A549 (cell line): Measurements from ENCODE around the gene DHX30. TPM values are rescaled to one million over a fixed set of nuclear protein-coding genes. Genes with fewer than 3 reads are reported as not detected.
"Not testable (repeated sequence)": the region's sequence is repeated elsewhere in the genome, so short reads cannot be mapped to it uniquely, and the experiment has no call there.

Source experiments
- ATAC-seq, 2 experiments: fragments of 200-7000 bp in 1 of 2; fragments of >200 bp in 1 of 2; cut with Nextera tagmentation in 1 of 2; cut with Tn5 transposase in 1 of 2; 3 replicates each; pipeline versions ENCODE4 v1.8.0 to v1.9.1; 2018 to 2020; ENCODE audit warnings: mild to moderate bottlenecking in 1 of 2, moderate library complexity in 1 of 2
- CTCF ChIA-PET: fragments of 300-600 bp; sonication (Branson Sonifier 250); formaldehyde crosslinking; extraction: SDS; loops from one replicate; lab custom pipeline; 2021; ENCODE audit warnings: antibody characterized with exemption, inconsistent platforms; lab: Yijun Ruan, JAX
- POLR2A ChIA-PET: fragments of 350-600 bp; formaldehyde crosslinking; extraction: SDS; loops from one replicate; lab custom pipeline; 2021; ENCODE audit warnings: antibody characterized with exemption, inconsistent platforms; lab: Yijun Ruan, JAX
- DNase-seq, 2 experiments: peaks; one replicate each; pipeline versions ENCODE4 v3.0.0 to v3.0.0-alpha.2; 2011 to 2016; ENCODE audit warnings: low read depth in 1 of 2, low spot score in 1 of 2
- FAIRE-seq: peaks from 2 replicates; lab custom pipeline; 2011; peaks lifted over from hg19 to GRCh38; lab: Jason Lieb, UNC
- H3K27ac ChIP-seq, 2 experiments: fragments of >200 bp; sonication (Bioruptor Twin); formaldehyde crosslinking; 3 replicates each; pipeline ENCODE4 v1.5.1; 2016 to 2017
- H3K4me1 ChIP-seq: fragments of >200 bp; sonication (Bioruptor Twin); formaldehyde crosslinking; 3 replicates; pipeline ENCODE4 v1.6.1; 2016
- H3K4me2 ChIP-seq: fragments of >200 bp; sonication (Bioruptor Twin); formaldehyde crosslinking; 3 replicates; pipeline ENCODE4 v1.6.1; 2016
- H3K4me3 ChIP-seq: fragments of >200 bp; sonication (Bioruptor Twin); formaldehyde crosslinking; 3 replicates; pipeline ENCODE4 v1.5.1; 2016
- H3K9me3 ChIP-seq: fragments of >200 bp; sonication (Bioruptor Twin); formaldehyde crosslinking; 3 replicates; pipeline ENCODE4 v1.6.1; 2016
- BCL3 ChIP-seq: fragments of >200 bp; sonication (Bioruptor Twin); formaldehyde crosslinking; IDR thresholded peaks from 3 replicates; pipeline ENCODE4 v1.6.1; 2016
- CHD2 ChIP-seq: fragments of 150-350 bp; IDR thresholded peaks from 2 replicates; pipeline ENCODE4 v1.6.1; 2014; ENCODE audit warnings: low read length; ENCODE audit not compliant: partially characterized antibody
- CTCF ChIP-seq: fragments of >200 bp; sonication (Bioruptor Twin); formaldehyde crosslinking; IDR thresholded peaks from 3 replicates; pipeline ENCODE4 v1.5.1; 2016
- FOSL2 ChIP-seq, 2 experiments: fragments of 450-650 bp in 1 of 2; fragments of >200 bp in 1 of 2; sonication (Bioruptor Twin) in 1 of 2; formaldehyde crosslinking; IDR thresholded peaks; 2 replicates each; pipeline versions ENCODE4 v1.5.0 to v1.6.1; 2016 to 2020; ENCODE audit warnings: mild to moderate bottlenecking in 1 of 2, moderate library complexity in 1 of 2
- FOXS1 ChIP-seq: fragments of 250-450 bp; sonication (Bioruptor Pico); IDR thresholded peaks from 2 replicates; pipeline ENCODE4 v1.5.0; 2020; ENCODE audit warnings: mild to moderate bottlenecking, moderate library complexity
- GATA3 ChIP-seq: IDR thresholded peaks from 2 replicates; pipeline ENCODE4 v1.6.1; 2012; ENCODE audit warnings: borderline replicate concordance
- HDAC2 ChIP-seq: fragments of 200-600 bp; sonication (generic); IDR thresholded peaks from 2 replicates; pipeline ENCODE4 v1.6.1; 2016
- HMGXB4 ChIP-seq: fragments of 250-450 bp; sonication (Bioruptor Pico); IDR thresholded peaks from 2 replicates; pipeline ENCODE4 v1.5.0; 2021; ENCODE audit warnings: mild to moderate bottlenecking, moderate library complexity, borderline replicate concordance
- HOXA7 ChIP-seq: fragments of 250-450 bp; sonication (Bioruptor Pico); IDR thresholded peaks from 2 replicates; pipeline ENCODE4 v1.5.0; 2020; ENCODE audit warnings: mild to moderate bottlenecking, moderate library complexity
- JUNB ChIP-seq: fragments of >200 bp; sonication (Bioruptor Twin); formaldehyde crosslinking; IDR thresholded peaks from 2 replicates; pipeline ENCODE4 v1.6.1; 2016
- PHF8 ChIP-seq: fragments of 200-600 bp; sonication (generic); IDR thresholded peaks from 2 replicates; pipeline ENCODE4 v1.6.1; 2016; ENCODE audit warnings: low read depth, mild to moderate bottlenecking, antibody characterized with exemption, moderate library complexity, borderline replicate concordance
- POLR2A ChIP-seq: IDR thresholded peaks from 2 replicates; pipeline ENCODE4 v1.6.1; 2012; ENCODE audit warnings: mild to moderate bottlenecking, low read length
- RCOR1 ChIP-seq: fragments of 150-350 bp; IDR thresholded peaks from 2 replicates; pipeline ENCODE4 v1.6.1; 2014; ENCODE audit warnings: antibody characterized with exemption, low read length, low read depth
- ZNF302 ChIP-seq: fragments of 250-450 bp; sonication (Bioruptor Pico); IDR thresholded peaks from 2 replicates; pipeline ENCODE4 v1.9.0; 2021; ENCODE audit warnings: inconsistent platforms, mild to moderate bottlenecking, moderate library complexity
- WGBS: methylation state at CpG from one replicate; pipeline ENCODE4 v1.1.6; 2017; ENCODE audit errors: missing lambda C conversion rate; 5-methylcytosine and 5-hydroxymethylcytosine counted together
- polyA plus RNA-seq, 4 experiments: library from polyadenylated mRNA; depleted of rRNA in 3 of 4; stranded (reverse); fragments of >200 nt; fragmentation: RNase III in 1 of 4; extraction: RNeasy Plus Mini Kit Qiagen cat#74134 plus additional on column Dnase treatment in 1 of 4; gene quantifications; 2 replicates in 3 of 4; 3 replicates in 1 of 4; pipeline ENCODE4 v1.2.3, GENCODE V29; 2011 to 2017
- TF ChIP-seq, protein P1 (sequence below): fragments of >200 bp; sonication (Bioruptor Twin); formaldehyde crosslinking; IDR thresholded peaks from 2 replicates; pipeline ENCODE4 v1.6.1; 2016
- TF ChIP-seq, protein P2 (sequence below): fragments of 250-450 bp; sonication (Bioruptor Pico); IDR thresholded peaks from 2 replicates; pipeline ENCODE4 v1.5.0; 2020; ENCODE audit warnings: low read depth, mild to moderate bottlenecking, moderate library complexity

The DHX30 gene
- polyA plus RNA-seq, 2 of the 4 experiments (the other 2 are of a cell fraction) = 40.5 to 44.6 TPM

- TF ChIP-seq HOXA7 (CRISPR knock-in tag) (no peak), PHF8 (peak; percentile 95)
Observed at GRCh38 chr3:47824541-47825473, 21.9 kb downstream of the DHX30 start (continued).

GRCh38 chr3:47825590-47825989, 22.7 kb downstream of the DHX30 start:
- Histone ChIP-seq H3K4me1 (peaks cover 12% of the 10 kb centered on the region; the same call in 2 of the 3 replicates), H3K4me2 (peak overlapping the region; percentile 99), H3K9me3 (no peaks in the 10 kb centered on the region), H3K27ac (peak overlapping the region; percentile 87 to 92), H3K4me3 (peak overlapping the region; percentile 78)
- CTCF ChIA-PET = interaction anchor here (0.6 to 3.6 kb wide), 21 partner anchors 11 to 421 kb away, joined by 3 to 48 read pairs (median 5); no protein-coding TSS in a partner anchor
- no peak; a peak in 2 of 6 replicates for ATAC-seq
- POLR2A ChIA-PET = interaction anchor here (0.6 to 1.2 kb wide), 5 partner anchors 8 to 263 kb away, joined by 3 to 7 read pairs (median 6); partner anchors contain the start of gene DHX30
- 17% methylated on average over 7 of the region's 7 CpGs for WGBS
- DNase-seq = no peak
- TF ChIP-seq FOSL2 (IDR thresholded peaks at IDR 0.05) (no peak), FOSL2 (CRISPR knock-in tag; IDR thresholded peaks at IDR 0.05) (no peak), CTCF (no peak), PHF8 (no peak), FOXS1 (no peak), GATA3 (no peak), HDAC2 (no peak), RCOR1 (no peak), CHD2 (no peak), BCL3 (no peak), JUNB (no peak), HMGXB4 (CRISPR knock-in tag) (no peak), ZNF302 (no peak), POLR2A (no peak)
- TF ChIP-seq, protein P1, sequence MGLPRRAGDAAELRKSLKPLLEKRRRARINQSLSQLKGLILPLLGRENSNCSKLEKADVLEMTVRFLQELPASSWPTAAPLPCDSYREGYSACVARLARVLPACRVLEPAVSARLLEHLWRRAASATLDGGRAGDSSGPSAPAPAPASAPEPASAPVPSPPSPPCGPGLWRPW = no peak
- TF ChIP-seq, protein P2, sequence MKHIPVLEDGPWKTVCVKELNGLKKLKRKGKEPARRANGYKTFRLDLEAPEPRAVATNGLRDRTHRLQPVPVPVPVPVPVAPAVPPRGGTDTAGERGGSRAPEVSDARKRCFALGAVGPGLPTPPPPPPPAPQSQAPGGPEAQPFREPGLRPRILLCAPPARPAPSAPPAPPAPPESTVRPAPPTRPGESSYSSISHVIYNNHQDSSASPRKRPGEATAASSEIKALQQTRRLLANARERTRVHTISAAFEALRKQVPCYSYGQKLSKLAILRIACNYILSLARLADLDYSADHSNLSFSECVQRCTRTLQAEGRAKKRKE (CRISPR knock-in tag) = no peak
- no peak for FAIRE-seq

DNA sequence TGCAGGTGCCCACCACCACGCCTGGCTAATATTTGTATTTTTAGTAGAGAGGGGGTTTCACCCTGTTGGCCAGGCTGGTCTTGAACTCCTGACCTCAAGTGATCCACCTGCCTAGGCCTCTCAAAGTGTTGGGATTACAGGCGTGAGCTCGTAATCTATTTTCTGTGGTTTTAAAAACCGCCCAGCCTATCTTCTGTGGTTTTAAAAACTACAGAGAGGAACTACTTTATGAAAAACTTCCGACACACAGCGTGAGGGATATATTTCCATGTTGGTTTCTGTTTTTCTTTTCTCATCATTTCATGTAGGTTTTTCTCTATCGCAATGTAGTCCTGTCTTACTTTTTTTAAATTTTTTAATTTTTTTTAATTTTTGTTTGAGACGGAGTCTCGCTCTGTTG, 26.5 kb downstream of the DHX30 start:
- FAIRE-seq = not testable (repeated sequence)

More for the DNA sequence above, 26.5 kb downstream of the DHX30 start:
- H3K9me3 ChIP-seq, POLR2A ChIA-PET, H3K4me3 ChIP-seq, H3K27ac ChIP-seq, H3K4me2 ChIP-seq, ATAC-seq, H3K4me1 ChIP-seq, DNase-seq: not testable (repeated sequence)
- WGBS = 93% methylated on average over 9 of the region's 9 CpGs
- CTCF ChIA-PET = interaction anchor here (0.6 to 1.2 kb wide), 3 partner anchors 8 to 252 kb away, joined by 3 to 4 read pairs (median 3); no protein-coding TSS in a partner anchor
